HepG2 (cell line): ENCODE data around the gene TADA3. TPM values are rescaled to one million over a fixed set of nuclear protein-coding genes. Genes with fewer than 3 reads are reported as not detected.
A peak's percentile ranks its signal among the peaks of the same experiment; 100 is the strongest.

Experiments used
- ATAC-seq: fragments of 200-7000 bp; cut with Tn5 transposase; 3 replicates; pipeline ENCODE4 v1.9.1; 2020; ENCODE audit warnings: mild to moderate bottlenecking, moderate library complexity
- BruUV-seq: library from RNA; stranded (reverse); fragments of 400-500 nt; replicated peaks from 2 replicates; lab custom pipeline; 2021; lab: Mats Ljungman, UMichigan
- CTCF ChIA-PET: fragments of 300-600 bp; formaldehyde crosslinking; extraction: SDS; loops from one replicate; lab custom pipeline; 2021; ENCODE audit warnings: low total read pairs, inconsistent platforms, low intra/inter-chr PET ratio; lab: Yijun Ruan, JAX
- POLR2A ChIA-PET: fragments of 350-600 bp; sonication (Branson Sonifier 250); formaldehyde crosslinking; loops from one replicate; lab custom pipeline; 2020; ENCODE audit warnings: antibody characterized with exemption, inconsistent platforms; lab: Yijun Ruan, JAX
- DNase-seq: peaks from one replicate; pipeline ENCODE4 v3.0.0-alpha.2; 2015; ENCODE audit warnings: low spot score
- FAIRE-seq: peaks from 3 replicates; lab custom pipeline; 2011; peaks lifted over from hg19 to GRCh38; lab: Jason Lieb, UNC
- H2AFZ ChIP-seq: one replicate; pipeline ENCODE4 v1.6.1; 2011; ENCODE audit warnings: low read length, inconsistent platforms
- H3K27ac ChIP-seq: fragments of 300-600 bp; 3 replicates; pipeline ENCODE4 v1.8.0; 2011; ENCODE audit warnings: mixed run types, mild to moderate bottlenecking, mixed read lengths, low read length, inconsistent platforms; ENCODE audit not compliant: insufficient read depth; ENCODE audit errors: extremely low read length
- H3K27me3 ChIP-seq, 2 experiments: fragments of 200-600 bp in 1 of 2; 2 replicates in 1 of 2; 3 replicates in 1 of 2; pipeline versions ENCODE4 v1.6.0 to v1.8.0; 2011; ENCODE audit warnings: low read length in 2 of 2, mild to moderate bottlenecking in 2 of 2, moderate library complexity in 2 of 2, inconsistent platforms in 1 of 2; ENCODE audit not compliant: insufficient read depth in 2 of 2, control insufficient read depth in 1 of 2
- H3K36me3 ChIP-seq, 2 experiments: fragments of 200-600 bp in 1 of 2; replicated peaks in 1 of 2; 2 replicates in 1 of 2; 3 replicates in 1 of 2; pipeline versions ENCODE4 v1.5.1 to v1.8.0; 2011; ENCODE audit warnings: low read length in 2 of 2, inconsistent platforms in 1 of 2; ENCODE audit not compliant: insufficient read depth in 2 of 2, control insufficient read depth in 1 of 2
- H3K4me1 ChIP-seq: 2 replicates; pipeline ENCODE4 v1.5.1; 2012; ENCODE audit warnings: low read length, inconsistent platforms; ENCODE audit not compliant: insufficient read depth
- H3K4me2 ChIP-seq: 2 replicates; pipeline ENCODE4 v1.6.0; 2011; ENCODE audit warnings: low read depth, low read length, inconsistent platforms
- H3K4me3 ChIP-seq, 3 experiments: fragments of 200-600 bp in 1 of 3; sonication (generic), shearing (Covaris generic) in 1 of 3; replicated peaks in 1 of 3; 2 replicates each; pipeline ENCODE4 v1.5.1; 2011 to 2016; ENCODE audit warnings: low read length in 3 of 3, inconsistent platforms in 2 of 3, low read depth in 2 of 3, mild to moderate bottlenecking in 2 of 3, control low read depth in 1 of 3, mixed read lengths in 1 of 3; ENCODE audit not compliant: insufficient read depth in 1 of 3
- H3K79me2 ChIP-seq: one replicate; pipeline ENCODE4 v1.6.1; 2011; ENCODE audit warnings: low read length, inconsistent platforms; ENCODE audit not compliant: insufficient read depth
- H3K9ac ChIP-seq: 2 replicates; pipeline ENCODE4 v1.6.0; 2011; ENCODE audit warnings: mild to moderate bottlenecking, low read depth, low read length, inconsistent platforms; ENCODE audit not compliant: insufficient read depth
- H3K9me3 ChIP-seq: 2 replicates; pipeline ENCODE4 v1.5.1; 2012; ENCODE audit warnings: mild to moderate bottlenecking, low read length
- H4K20me1 ChIP-seq: 2 replicates; pipeline ENCODE4 v1.6.0; 2011; ENCODE audit warnings: inconsistent platforms, mild to moderate bottlenecking, low read length, moderate library complexity; ENCODE audit not compliant: insufficient read depth
- FOSL2 ChIP-seq: sonication (generic); formaldehyde crosslinking; IDR thresholded peaks from 2 replicates; pipeline ENCODE4 v1.4.0; 2020; ENCODE audit warnings: missing genetic modification reagents
- KLF6 ChIP-seq: IDR thresholded peaks from 2 replicates; pipeline ENCODE4 v1.8.0; 2016; ENCODE audit warnings: missing biosample characterization, missing genetic modification reagents
- PBX3 ChIP-seq: sonication (generic); formaldehyde crosslinking; IDR thresholded peaks from 2 replicates; pipeline ENCODE4 v1.8.1; 2023; ENCODE audit warnings: missing genetic modification reagents, inconsistent platforms, borderline replicate concordance
- WGBS: methylation state at CpG from one replicate; pipeline ENCODE4 v1.1.6; 2017; ENCODE audit warnings: low lambda C conversion rate; 5-methylcytosine and 5-hydroxymethylcytosine counted together
- in situ Hi-C: cut with HindIII; loops from 2 replicates; pipeline ENCODE4 v1.10.0; 2017; ENCODE audit warnings: low pct_unique_long_range_greater_than_20kb; ENCODE audit not compliant: extremely low pct_ligation_motif_present
- intact Hi-C: fragments of 100-400 bp; cut with micrococcal nuclease; formaldehyde crosslinking; loops from one replicate; pipeline ENCODE4 v1.10.0; 2022; ENCODE audit not compliant: unreplicated experiment
- polyA plus RNA-seq, 8 experiments: library from polyadenylated mRNA; depleted of rRNA in 3 of 8; stranded (reverse) in 7 of 8; unstranded in 1 of 8; fragments of >200 nt; fragmentation: Illumina TruSeq in 4 of 8; extraction: Trizol in 4 of 8; gene quantifications; 2 replicates each; pipeline versions ENCODE4 v1.2.1 to v1.2.3, GENCODE V29; 2011 to 2016; ENCODE audit warnings: low read depth in 4 of 8, missing spikeins in 1 of 8, mixed read lengths in 1 of 8; ENCODE audit not compliant: insufficient read depth in 1 of 8
- total RNA-seq, 5 experiments: library from RNA; depleted of rRNA; stranded (reverse); fragments of >200 nt; fragmentation: Illumina TruSeq; extraction: Trizol; gene quantifications; 2 replicates each; pipeline ENCODE4 v1.2.3, GENCODE V29; 2016; ENCODE audit warnings: low read depth in 1 of 5
- TF ChIP-seq, protein P1 (sequence below): sonication (generic); formaldehyde crosslinking; IDR thresholded peaks from 2 replicates; pipeline ENCODE4 v1.5.0; 2020; ENCODE audit warnings: mild to moderate bottlenecking, missing genetic modification reagents, moderate library complexity

TADA3 gene
- total and polyA plus RNA-seq, 2 of the 13 experiments (the other 11 are each of a cell fraction or from before 2014, with no cell fraction given) = 32.1 to 37.1 TPM

DNA sequence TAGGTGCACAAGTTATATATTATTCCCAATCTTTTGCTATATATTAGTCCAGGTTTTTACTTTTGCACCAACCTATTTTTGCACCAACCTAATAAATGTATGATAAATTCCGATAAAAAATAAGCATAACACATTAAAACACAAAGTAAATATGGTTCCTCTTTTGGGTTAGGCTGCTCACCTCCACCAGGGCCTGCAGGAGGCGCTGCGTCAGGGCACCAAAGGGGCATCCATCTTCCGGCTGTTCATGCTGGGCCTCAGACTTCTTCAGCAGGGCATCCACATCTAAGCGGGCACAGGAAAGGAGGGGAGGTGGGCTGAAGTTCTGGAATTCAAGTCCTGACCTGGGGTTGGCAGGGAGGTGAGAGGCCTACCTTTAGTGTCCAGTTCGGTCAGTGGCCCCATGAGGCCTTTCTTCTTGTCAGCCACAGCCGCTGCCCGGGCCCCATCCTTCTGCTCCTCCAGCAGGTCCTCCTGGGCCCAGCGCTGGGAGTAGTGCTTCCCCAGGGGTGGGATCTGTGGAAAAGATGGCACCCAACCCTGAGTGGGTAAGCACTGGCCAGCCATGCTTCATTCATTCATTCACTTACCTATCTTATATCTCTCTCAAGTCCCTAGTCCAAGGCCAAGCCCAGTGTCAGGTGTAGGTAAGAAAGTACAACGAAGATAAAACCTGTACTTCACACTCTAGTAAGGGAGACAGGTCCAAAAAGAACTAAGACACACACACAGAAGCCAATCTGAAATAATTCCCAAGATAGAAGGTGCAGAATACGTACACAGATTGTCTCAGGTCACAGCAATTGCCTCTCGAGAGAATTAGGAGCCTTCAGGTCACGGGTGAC lies 5.2 kb downstream of the TADA3 start:
- ChIA-PET CTCF (no interaction called here), POLR2A (no interaction called here)
- H3K4me2 ChIP-seq = no peak overlapping the region
- peaks cover 7% of the 10 kb centered on the region for H3K79me2 ChIP-seq
- FAIRE-seq (no peak), DNase-seq (no peak), ATAC-seq (no peak; the same call in 1 of the 3 replicates)
- 90% methylated on average over 13 of the region's 13 CpGs for WGBS
- H3K27me3 ChIP-seq = no peaks in the 10 kb centered on the region
- H3K27ac ChIP-seq = no peak overlapping the region
- peaks cover 15 to 62% of the 10 kb centered on the region in 2 experiments for H3K36me3 ChIP-seq
- in situ Hi-C loops (no loop called here), intact Hi-C loops (no loop called here)
- no peak for TF ChIP-seq FOSL2 (CRISPR knock-in tag)
- TF ChIP-seq, protein P1, sequence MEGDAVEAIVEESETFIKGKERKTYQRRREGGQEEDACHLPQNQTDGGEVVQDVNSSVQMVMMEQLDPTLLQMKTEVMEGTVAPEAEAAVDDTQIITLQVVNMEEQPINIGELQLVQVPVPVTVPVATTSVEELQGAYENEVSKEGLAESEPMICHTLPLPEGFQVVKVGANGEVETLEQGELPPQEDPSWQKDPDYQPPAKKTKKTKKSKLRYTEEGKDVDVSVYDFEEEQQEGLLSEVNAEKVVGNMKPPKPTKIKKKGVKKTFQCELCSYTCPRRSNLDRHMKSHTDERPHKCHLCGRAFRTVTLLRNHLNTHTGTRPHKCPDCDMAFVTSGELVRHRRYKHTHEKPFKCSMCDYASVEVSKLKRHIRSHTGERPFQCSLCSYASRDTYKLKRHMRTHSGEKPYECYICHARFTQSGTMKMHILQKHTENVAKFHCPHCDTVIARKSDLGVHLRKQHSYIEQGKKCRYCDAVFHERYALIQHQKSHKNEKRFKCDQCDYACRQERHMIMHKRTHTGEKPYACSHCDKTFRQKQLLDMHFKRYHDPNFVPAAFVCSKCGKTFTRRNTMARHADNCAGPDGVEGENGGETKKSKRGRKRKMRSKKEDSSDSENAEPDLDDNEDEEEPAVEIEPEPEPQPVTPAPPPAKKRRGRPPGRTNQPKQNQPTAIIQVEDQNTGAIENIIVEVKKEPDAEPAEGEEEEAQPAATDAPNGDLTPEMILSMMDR (CRISPR knock-in tag) = peak; percentile 37; the same call in 1 of the 2 replicates
- H2AFZ ChIP-seq = no peak overlapping the region
- no peak overlapping the region for H3K9ac ChIP-seq
- peaks cover 21% of the 10 kb centered on the region for H3K4me1 ChIP-seq
- H4K20me1 ChIP-seq = no peaks in the 10 kb centered on the region
- no peaks in the 10 kb centered on the region for H3K9me3 ChIP-seq
- BruUV-seq = no TSS peak
- no peak overlapping the region for H3K4me3 ChIP-seq

- Histone ChIP-seq H3K79me2 (peaks cover under 1% of the 10 kb centered on the region), H3K9me3 (no peaks in the 10 kb centered on the region), H3K36me3 (peaks cover 16 to 67% of the 10 kb centered on the region in 2 experiments), H3K4me3 (no peak overlapping the region), H3K9ac (no peak overlapping the region), H3K4me2 (no peak overlapping the region), H2AFZ (no peak overlapping the region), H3K27ac (no peak overlapping the region), H3K4me1 (peaks cover 22% of the 10 kb centered on the region), H4K20me1 (no peaks in the 10 kb centered on the region), H3K27me3 (no peaks in the 10 kb centered on the region)
- 94% methylated on average over 7 of the region's 7 CpGs for WGBS
- DNase-seq (no peak), ATAC-seq (no peak), FAIRE-seq (no peak)
- intact Hi-C loops = no loop called here
- POLR2A ChIA-PET = no interaction called here
- in situ Hi-C loops = no loop called here
- CTCF ChIA-PET = no interaction called here
- no TSS peak for BruUV-seq
- no peak for TF ChIP-seq PBX3 (CRISPR knock-in tag)
- no peak for TF ChIP-seq KLF6 (CRISPR knock-in tag)
Observed at GRCh38 chr3:9786209-9786739, 6.0 kb downstream of the TADA3 start.
